Endothelial cell (in vitro differentiated cells): ENCODE data around the gene NUDT14. TPM values are rescaled to one million over a fixed set of nuclear protein-coding genes. Genes with fewer than 3 reads are reported as not detected.

Experiments
- DNase-seq: peaks from one replicate; pipeline ENCODE4 v3.0.0; 2021; ENCODE audit warnings: low spot score
- H3K27ac Mint-ChIP-seq: one replicate; pipeline ENCODE4 v1.8.0; 2021; ENCODE audit warnings: mixed read lengths, inconsistent platforms; ENCODE audit not compliant: unreplicated experiment
- H3K27me3 Mint-ChIP-seq: one replicate; pipeline ENCODE4 v1.8.0; 2021; ENCODE audit warnings: mild to moderate bottlenecking, moderate library complexity, mixed read lengths, inconsistent platforms; ENCODE audit not compliant: unreplicated experiment
- H3K36me3 Mint-ChIP-seq: one replicate; pipeline ENCODE4 v1.8.0; 2021; ENCODE audit warnings: mild to moderate bottlenecking, low read depth, mixed read lengths, inconsistent platforms; ENCODE audit not compliant: unreplicated experiment
- H3K4me1 Mint-ChIP-seq: one replicate; pipeline ENCODE4 v1.8.0; 2021; ENCODE audit warnings: mild to moderate bottlenecking, mixed read lengths, inconsistent platforms; ENCODE audit not compliant: unreplicated experiment
- H3K4me3 Mint-ChIP-seq: one replicate; pipeline ENCODE4 v1.8.0; 2021; ENCODE audit warnings: mild to moderate bottlenecking, mixed read lengths, inconsistent platforms; ENCODE audit not compliant: unreplicated experiment
- H3K9me3 Mint-ChIP-seq: one replicate; pipeline ENCODE4 v1.8.0; 2021; ENCODE audit warnings: mixed read lengths, inconsistent platforms; ENCODE audit not compliant: unreplicated experiment
- CTCF ChIP-seq: fragments of 200-600 bp; sonication (generic); IDR thresholded peaks from one replicate; pipeline ENCODE4 v1.5.0; 2021; ENCODE audit warnings: antibody characterized with exemption; ENCODE audit not compliant: unreplicated experiment
- microRNA-seq: library from miRNA; unstranded; fragments of <30 nt; microRNA quantifications from one replicate; pipeline ENCODE4, GENCODE V29; 2020; ENCODE audit not compliant: unreplicated experiment
- total RNA-seq: library from RNA; stranded (reverse); fragmentation: NEBNext Ultra II Directional; extraction: Animal tissue kit (Norgen Biotek cat#: 25700); gene quantifications from one replicate; pipeline ENCODE4 v1.2.1, GENCODE V29; 2021; ENCODE audit not compliant: unreplicated experiment

The NUDT14 gene
- total RNA-seq, 1 donor from 2014 or later, result 135 TPM

DNA sequence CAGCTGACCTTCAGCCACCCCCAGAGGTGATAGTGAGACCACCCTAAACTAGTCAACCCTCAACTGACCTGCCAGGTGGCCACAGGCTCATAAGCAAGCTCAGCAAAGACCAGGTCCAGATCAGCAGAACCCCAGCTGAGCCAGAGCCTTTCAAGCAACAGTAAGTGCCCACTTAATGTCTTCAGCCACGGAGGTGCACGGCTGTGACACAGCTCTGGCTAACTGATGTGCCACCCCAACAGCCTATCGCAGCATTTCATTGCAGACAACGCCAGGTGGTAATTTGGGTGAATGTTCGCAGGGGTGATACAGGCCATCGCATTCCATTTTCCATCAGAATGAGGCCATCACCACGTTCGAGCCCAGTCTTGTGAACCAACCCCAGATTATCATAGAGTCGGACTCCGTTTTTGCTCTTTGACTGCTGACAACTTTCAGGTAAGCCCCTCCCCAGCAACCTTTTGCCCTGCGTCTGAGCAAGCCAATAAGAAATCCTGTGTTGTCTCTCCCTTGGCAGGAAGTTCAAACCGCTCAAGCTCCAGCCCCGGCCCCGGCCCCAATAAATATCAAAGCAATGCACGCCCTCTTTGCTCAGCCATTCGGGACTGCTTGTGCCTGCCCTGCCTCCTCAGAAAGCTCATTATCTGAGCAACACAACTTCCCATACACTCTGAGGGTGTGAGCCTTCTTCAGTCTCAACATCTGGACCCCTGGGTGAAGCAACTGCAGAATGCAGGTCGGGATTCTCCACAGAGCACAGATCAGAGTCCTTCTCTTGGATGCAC, 56.9 kb downstream of the NUDT14 start:
- H3K4me1 Mint-ChIP-seq, result peaks cover 7% of the 10 kb centered on the region
- DNase-seq, result no peak
- H3K36me3 Mint-ChIP-seq, result peaks cover 11% of the 10 kb centered on the region
- no peak for TF ChIP-seq CTCF
- no peak overlapping the region for H3K4me3 Mint-ChIP-seq
- peaks cover 18% of the 10 kb centered on the region for H3K27me3 Mint-ChIP-seq
- no peak overlapping the region for H3K27ac Mint-ChIP-seq
- peaks cover 5% of the 10 kb centered on the region for H3K9me3 Mint-ChIP-seq

GRCh38 chr14:105123064-105123665, 57.9 kb downstream of the NUDT14 start:
- Mint-ChIP-seq H3K9me3 (peaks cover 5% of the 10 kb centered on the region), H3K4me3 (no peak overlapping the region), H3K27ac (no peak overlapping the region), H3K36me3 (peaks cover 11% of the 10 kb centered on the region), H3K4me1 (peaks cover 7% of the 10 kb centered on the region), H3K27me3 (peaks cover 18% of the 10 kb centered on the region)
- DNase-seq, result no peak
- TF ChIP-seq CTCF, result no peak

Small RNAs within 50 kb of the gene (microRNA-seq; reads per million reads assigned to microRNA genes)
- 36.0 reads per million, percentile 73 among the genes with 10 or more reads in this experiment for gene MIR6765

Other genes with a start within 250 kb of the NUDT14 start
- 26.9 TPM for gene AHNAK2, start 202.9 kb downstream of the NUDT14 start, total RNA-seq
- gene CLBA1, start 195.5 kb downstream of the NUDT14 start, total RNA-seq, result 13.5 TPM
- 40.1 TPM for gene CDCA4, start 160.2 kb downstream of the NUDT14 start, total RNA-seq
- gene GPR132, start 115.9 kb downstream of the NUDT14 start, total RNA-seq, result not detected
- gene JAG2, start 12.5 kb downstream of the NUDT14 start, total RNA-seq, result 280 TPM
- gene BTBD6, start 67.2 kb upstream of the NUDT14 start, total RNA-seq, result 45.1 TPM
- 40.9 TPM for gene BRF1, start 119.7 kb upstream of the NUDT14 start, total RNA-seq
- gene PACS2, start 133.4 kb upstream of the NUDT14 start, total RNA-seq, result 113 TPM
- 1.1 TPM for gene TEX22, start 217.2 kb upstream of the NUDT14 start, total RNA-seq
- gene MTA1, start 238.5 kb upstream of the NUDT14 start, total RNA-seq, result 150 TPM